GM10248 (cell line): Measurements from ENCODE around the gene RBM47.

ENCODE experiments used
- CTCF ChIA-PET: fragments of 300-600 bp; sonication (Branson Sonifier 250); formaldehyde crosslinking; extraction: SDS; loops from one replicate; lab custom pipeline; 2021; ENCODE audit warnings: antibody characterized with exemption; lab: Yijun Ruan, JAX
- POLR2A ChIA-PET: fragments of 350-650 bp; sonication (Branson Sonifier 250); formaldehyde crosslinking; extraction: SDS; loops from one replicate; lab custom pipeline; 2020; ENCODE audit warnings: antibody characterized with exemption; lab: Yijun Ruan, JAX
- DNase-seq: peaks from one replicate; pipeline ENCODE4 v3.0.0; 2012; ENCODE audit errors: extremely low spot score
- CTCF ChIP-seq: IDR thresholded peaks from 2 replicates; pipeline ENCODE4 v1.5.1; 2012; ENCODE audit warnings: mild to moderate bottlenecking, low read depth; ENCODE audit errors: extremely low read depth, missing control alignments, control extremely low read depth

RBM47 gene

DNA sequence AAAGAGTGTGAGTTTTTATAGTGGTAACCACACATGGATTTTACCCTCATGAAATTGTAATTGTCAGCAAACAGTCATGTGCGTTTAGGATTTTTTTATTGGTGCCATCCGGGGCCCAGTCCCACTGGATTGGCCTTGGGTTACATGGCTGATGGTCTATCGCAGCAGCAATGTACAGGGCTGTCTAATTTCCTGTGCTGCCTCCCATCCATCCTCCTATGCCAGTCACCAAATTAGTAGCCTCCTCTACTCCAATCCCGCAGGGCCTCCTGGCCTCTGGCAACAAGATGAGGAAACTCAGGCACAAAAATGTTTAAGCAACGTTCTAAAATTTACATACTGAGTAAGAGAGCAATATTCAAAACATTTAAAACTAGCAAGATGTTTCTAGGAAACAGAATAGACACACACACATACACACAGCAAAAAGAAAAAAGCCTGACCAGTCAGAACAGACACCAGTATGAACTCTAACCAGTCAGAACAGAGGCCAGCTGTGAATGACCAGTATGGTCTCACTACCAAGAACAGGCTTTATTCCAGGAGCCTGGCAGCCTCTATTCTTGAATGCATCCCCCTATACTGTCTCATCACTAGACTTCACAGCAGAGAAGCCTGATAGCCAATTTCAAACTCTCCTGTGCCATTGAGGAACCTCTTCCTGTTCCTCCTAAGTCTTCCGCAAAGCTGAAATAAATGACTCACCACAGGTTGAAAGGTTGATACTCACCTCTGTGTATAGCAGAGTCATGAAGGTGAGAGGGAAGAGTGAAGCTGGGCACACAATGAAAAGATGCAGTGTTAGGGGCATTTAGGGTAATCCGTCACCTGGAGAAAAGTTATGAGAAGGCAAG, 251.9 kb downstream of the RBM47 start:
- POLR2A ChIA-PET, result no interaction called here
- no peak for TF ChIP-seq CTCF
- DNase-seq, result no peak
- CTCF ChIA-PET, result interaction anchor here (0.8 to 1.2 kb wide), 2 partner anchors 8 to 52 kb away, joined by 3 to 4 read pairs; no protein-coding TSS in a partner anchor

DNA sequence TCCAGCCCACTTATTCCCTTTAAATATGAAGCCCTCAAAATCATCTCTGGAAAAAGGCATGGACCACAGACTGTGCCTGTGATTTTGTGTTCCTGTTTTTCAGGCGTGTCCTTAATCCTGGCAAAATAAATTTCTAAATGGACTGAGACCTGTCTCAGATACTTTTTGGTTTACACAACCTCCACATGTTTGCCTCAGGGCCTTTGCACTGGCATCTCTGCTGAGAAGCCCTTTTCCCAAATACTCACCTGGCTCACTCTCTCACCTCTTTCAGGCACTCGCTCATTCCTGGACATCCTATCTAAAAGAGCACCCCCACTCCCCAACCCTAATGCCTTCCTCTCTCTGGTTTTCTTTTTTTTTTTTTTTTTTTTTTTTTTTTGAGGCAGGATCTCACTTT, 254.0 kb downstream of the RBM47 start:
- TF ChIP-seq CTCF, result no peak
- CTCF ChIA-PET, result no interaction called here
- POLR2A ChIA-PET, result no interaction called here
- no peak for DNase-seq

- ChIA-PET CTCF (no interaction called here), POLR2A (no interaction called here)
- DNase-seq, result no peak
Measured at GRCh38 chr4:40375095-40375494, 254.6 kb downstream of the RBM47 start.

GRCh38 chr4:40373636-40374035, 256.0 kb downstream of the RBM47 start:
- no peak for TF ChIP-seq CTCF
- CTCF ChIA-PET, result interaction anchor here (0.9 to 1.5 kb wide), 2 partner anchors 10 to 64 kb away, joined by 3 read pairs; no protein-coding TSS in a partner anchor
- POLR2A ChIA-PET, result no interaction called here
- DNase-seq, result no peak

More at GRCh38 chr4:40375095-40375494, 254.6 kb downstream of the RBM47 start:
- no peak for TF ChIP-seq CTCF
